Measurements from ENCODE around the gene FAXDC2. TPM values are rescaled to one million over a fixed set of nuclear protein-coding genes. Genes with fewer than 3 reads are reported as not detected.
A peak's percentile ranks its signal among the peaks of the same experiment; 100 is the strongest.

The FAXDC2 gene
- total and polyA plus RNA-seq, 2 of the 13 experiments (the other 11 are each of a cell fraction or from before 2014, with no cell fraction given) = 4.7 to 58.8 TPM

DNA sequence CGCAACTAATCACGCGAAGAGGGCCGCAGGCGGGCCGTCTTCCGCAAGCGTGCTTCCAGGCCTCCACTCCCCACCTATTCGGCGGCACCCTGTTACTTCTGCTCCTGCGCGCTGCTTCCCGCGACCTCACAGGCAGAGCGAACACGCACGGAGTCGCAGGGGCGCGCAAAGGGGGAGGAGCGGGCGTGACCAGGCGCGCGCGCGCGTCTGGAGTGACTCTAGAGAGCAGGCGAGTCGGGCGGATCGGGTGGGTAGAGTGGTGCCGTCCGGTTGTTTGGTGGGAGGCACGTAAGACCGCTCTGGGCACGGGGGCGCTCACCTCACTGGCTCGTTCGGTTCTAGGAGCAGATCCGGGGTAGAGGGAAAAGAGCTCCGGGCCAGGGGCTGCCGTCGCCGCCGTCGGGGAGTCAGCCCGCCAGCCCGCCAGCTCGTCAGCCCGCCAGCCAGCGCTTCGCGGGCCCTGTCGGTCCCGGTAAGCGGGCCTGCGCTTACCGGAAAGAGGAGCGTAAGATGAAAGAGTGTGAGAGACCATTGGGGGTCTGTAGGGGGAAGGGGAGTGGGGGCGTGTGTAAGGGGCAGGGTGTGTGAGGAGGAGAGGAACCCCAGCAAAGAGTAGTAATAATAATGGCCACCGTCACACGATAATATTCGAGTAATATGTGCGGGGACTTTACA lies 8.0 kb upstream of the FAXDC2 start, which contains the start of gene CNOT8 (continued):
- no peak for TF ChIP-seq ZNF10 (CRISPR knock-in tag; IDR thresholded peaks at IDR 0.05; ENCODE audit: borderline replicate concordance, low read depth)
- TF ChIP-seq, protein P1, sequence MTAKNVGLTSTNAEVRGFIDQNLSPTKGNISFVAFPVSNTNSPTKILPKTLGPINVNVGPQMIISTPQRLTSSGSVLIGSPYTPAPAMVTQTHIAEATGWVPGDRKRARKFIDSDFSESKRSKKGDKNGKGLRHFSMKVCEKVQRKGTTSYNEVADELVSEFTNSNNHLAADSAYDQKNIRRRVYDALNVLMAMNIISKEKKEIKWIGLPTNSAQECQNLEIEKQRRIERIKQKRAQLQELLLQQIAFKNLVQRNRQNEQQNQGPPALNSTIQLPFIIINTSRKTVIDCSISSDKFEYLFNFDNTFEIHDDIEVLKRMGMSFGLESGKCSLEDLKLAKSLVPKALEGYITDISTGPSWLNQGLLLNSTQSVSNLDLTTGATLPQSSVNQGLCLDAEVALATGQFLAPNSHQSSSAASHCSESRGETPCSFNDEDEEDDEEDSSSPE (CRISPR knock-in tag; IDR thresholded peaks at IDR 0.05) = peak; percentile 84
- TF ChIP-seq, protein P2, sequence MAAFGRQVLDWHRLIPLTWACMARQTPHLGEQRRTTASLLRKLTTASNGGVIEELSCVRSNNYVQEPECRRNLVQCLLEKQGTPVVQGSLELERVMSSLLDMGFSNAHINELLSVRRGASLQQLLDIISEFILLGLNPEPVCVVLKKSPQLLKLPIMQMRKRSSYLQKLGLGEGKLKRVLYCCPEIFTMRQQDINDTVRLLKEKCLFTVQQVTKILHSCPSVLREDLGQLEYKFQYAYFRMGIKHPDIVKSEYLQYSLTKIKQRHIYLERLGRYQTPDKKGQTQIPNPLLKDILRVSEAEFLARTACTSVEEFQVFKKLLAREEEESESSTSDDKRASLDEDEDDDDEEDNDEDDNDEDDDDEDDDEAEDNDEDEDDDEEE (CRISPR knock-in tag; IDR thresholded peaks at IDR 0.05) = no peak; the same call in 1 of the 2 replicates
- no peak for TF ChIP-seq SYNCRIP (IDR thresholded peaks at IDR 0.05; ENCODE audit: insufficient read depth, low read depth, low read length)
- peak; percentile 83 for TF ChIP-seq HOXA5 (CRISPR knock-in tag; IDR thresholded peaks at IDR 0.05)
- TF ChIP-seq KAT2B (IDR thresholded peaks at IDR 0.05; ENCODE audit: borderline replicate concordance, low read depth, low read length) = no peak
- no peak for TF ChIP-seq MIER2 (CRISPR knock-in tag; IDR thresholded peaks at IDR 0.05)
- TF ChIP-seq, protein P3, sequence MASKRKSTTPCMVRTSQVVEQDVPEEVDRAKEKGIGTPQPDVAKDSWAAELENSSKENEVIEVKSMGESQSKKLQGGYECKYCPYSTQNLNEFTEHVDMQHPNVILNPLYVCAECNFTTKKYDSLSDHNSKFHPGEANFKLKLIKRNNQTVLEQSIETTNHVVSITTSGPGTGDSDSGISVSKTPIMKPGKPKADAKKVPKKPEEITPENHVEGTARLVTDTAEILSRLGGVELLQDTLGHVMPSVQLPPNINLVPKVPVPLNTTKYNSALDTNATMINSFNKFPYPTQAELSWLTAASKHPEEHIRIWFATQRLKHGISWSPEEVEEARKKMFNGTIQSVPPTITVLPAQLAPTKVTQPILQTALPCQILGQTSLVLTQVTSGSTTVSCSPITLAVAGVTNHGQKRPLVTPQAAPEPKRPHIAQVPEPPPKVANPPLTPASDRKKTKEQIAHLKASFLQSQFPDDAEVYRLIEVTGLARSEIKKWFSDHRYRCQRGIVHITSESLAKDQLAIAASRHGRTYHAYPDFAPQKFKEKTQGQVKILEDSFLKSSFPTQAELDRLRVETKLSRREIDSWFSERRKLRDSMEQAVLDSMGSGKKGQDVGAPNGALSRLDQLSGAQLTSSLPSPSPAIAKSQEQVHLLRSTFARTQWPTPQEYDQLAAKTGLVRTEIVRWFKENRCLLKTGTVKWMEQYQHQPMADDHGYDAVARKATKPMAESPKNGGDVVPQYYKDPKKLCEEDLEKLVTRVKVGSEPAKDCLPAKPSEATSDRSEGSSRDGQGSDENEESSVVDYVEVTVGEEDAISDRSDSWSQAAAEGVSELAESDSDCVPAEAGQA (IDR thresholded peaks at IDR 0.05; ENCODE audit: low read depth) = peak; percentile 76
- TF ChIP-seq, protein P3 (CRISPR knock-in tag; IDR thresholded peaks at IDR 0.05; ENCODE audit: borderline replicate concordance) = peak; percentile 75; the same call in 1 of the 2 replicates
- TF ChIP-seq, protein P4, sequence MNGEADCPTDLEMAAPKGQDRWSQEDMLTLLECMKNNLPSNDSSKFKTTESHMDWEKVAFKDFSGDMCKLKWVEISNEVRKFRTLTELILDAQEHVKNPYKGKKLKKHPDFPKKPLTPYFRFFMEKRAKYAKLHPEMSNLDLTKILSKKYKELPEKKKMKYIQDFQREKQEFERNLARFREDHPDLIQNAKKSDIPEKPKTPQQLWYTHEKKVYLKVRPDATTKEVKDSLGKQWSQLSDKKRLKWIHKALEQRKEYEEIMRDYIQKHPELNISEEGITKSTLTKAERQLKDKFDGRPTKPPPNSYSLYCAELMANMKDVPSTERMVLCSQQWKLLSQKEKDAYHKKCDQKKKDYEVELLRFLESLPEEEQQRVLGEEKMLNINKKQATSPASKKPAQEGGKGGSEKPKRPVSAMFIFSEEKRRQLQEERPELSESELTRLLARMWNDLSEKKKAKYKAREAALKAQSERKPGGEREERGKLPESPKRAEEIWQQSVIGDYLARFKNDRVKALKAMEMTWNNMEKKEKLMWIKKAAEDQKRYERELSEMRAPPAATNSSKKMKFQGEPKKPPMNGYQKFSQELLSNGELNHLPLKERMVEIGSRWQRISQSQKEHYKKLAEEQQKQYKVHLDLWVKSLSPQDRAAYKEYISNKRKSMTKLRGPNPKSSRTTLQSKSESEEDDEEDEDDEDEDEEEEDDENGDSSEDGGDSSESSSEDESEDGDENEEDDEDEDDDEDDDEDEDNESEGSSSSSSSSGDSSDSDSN (CRISPR knock-in tag; IDR thresholded peaks at IDR 0.05) = peak; percentile 73
- no peak for TF ChIP-seq ZSCAN12 (CRISPR knock-in tag; IDR thresholded peaks at IDR 0.05)
- TF ChIP-seq PRPF4 (IDR thresholded peaks at IDR 0.05; ENCODE audit: low read depth, low read length, poor library complexity, severe bottlenecking) = no peak
- TF ChIP-seq ZFY (CRISPR knock-in tag; IDR thresholded peaks at IDR 0.05) = peak; percentile 73
- no peak for TF ChIP-seq ZBTB3 (CRISPR knock-in tag; IDR thresholded peaks at IDR 0.05; ENCODE audit: borderline replicate concordance, low read depth)
- 0 out of 2 replicates have a peak, but pooled peaks have one; percentile 7 for TF ChIP-seq ZNF12 (CRISPR knock-in tag; IDR thresholded peaks at IDR 0.05)
- no peak for TF ChIP-seq SNAPC2 (CRISPR knock-in tag; IDR thresholded peaks at IDR 0.05)

All from HepG2 (cell line).